ENCODE measurements around the gene PPARA. TPM values are rescaled to one million over a fixed set of nuclear protein-coding genes. Genes with fewer than 3 reads are reported as not detected.

Gene PPARA
- total and polyA plus RNA-seq, 2 donors (not counting 1 experiment from before 2014, with no cell fraction given) = 10.2 to 17.5 TPM

DNA sequence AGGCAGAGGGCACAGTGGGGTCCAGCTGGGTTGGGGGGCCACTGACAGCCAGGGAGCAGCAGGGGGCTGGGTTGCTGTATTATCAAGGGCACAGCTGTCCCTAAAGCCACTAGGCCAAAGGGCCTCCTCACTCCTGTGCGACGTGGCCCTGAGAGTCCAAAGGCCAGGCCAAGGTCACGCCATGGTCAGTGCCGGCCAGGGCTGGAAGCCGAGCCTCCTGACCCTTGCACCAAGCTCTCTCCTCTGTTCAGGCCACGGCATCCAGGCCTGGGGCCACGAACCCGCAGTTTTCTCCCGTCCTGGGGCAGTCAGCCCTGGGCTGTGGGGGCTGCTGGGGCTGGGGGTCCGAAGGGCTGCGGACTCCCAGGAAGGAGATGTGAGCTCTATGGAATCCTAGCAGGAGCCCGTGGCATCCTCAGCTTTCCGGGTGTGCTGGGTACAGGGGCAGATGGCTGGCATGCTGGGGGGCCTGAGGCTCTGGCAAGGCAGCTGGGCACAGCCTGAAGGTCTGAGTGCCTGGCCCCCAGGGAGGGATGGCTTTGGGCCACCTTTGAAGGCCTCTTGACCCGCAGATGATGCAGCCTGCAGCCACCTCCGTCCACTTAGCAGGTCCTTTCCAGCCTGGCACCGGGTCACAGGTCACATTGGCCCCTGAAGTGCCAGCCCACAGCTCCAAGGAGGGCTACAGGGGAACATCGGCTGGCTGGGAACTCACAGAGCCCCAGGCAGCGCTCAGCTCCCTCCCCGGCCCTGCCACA lies 17.3 kb upstream of the PPARA start:
- DNase-seq (ENCODE audit: low read depth in 2 of 2) = no peak
- Histone ChIP-seq H4K20me1 (ENCODE audit: control insufficient read depth, extremely low read depth, insufficient read depth, low read length) (no peaks in the 10 kb centered on the region), H3K36me3 (ENCODE audit: control insufficient read depth, insufficient read depth, low read length) (no peaks in the 10 kb centered on the region), H3K27me3 (ENCODE audit: control insufficient read depth, insufficient read depth, low read length) (no peaks in the 10 kb centered on the region), H3K4me2 (ENCODE audit: extremely low read depth, insufficient read depth, low read length) (no peak overlapping the region), H3K9me3 (ENCODE audit: control insufficient read depth, insufficient read depth, low read depth, low read length) (no peaks in the 10 kb centered on the region), H3K27ac (ENCODE audit: insufficient read depth, low read length) (no peak overlapping the region), H3K79me2 (ENCODE audit: control insufficient read depth, insufficient read depth, low read length) (no peaks in the 10 kb centered on the region), H3K4me1 (ENCODE audit: control insufficient read depth, extremely low read depth, insufficient read depth, low read length) (peaks cover 5% of the 10 kb centered on the region), H3K9ac (ENCODE audit: insufficient read depth, low read length) (no peak overlapping the region), H2AFZ (ENCODE audit: low read length) (no peak overlapping the region), H3K4me3 (replicated peaks in 1 of 4; ENCODE audit: control extremely low read depth in 1 of 4, insufficient read depth in 1 of 4, low read depth in 3 of 4, low read length in 4 of 4) (no peak overlapping the region)
- no peak for TF ChIP-seq EZH2 (IDR thresholded peaks at IDR 0.05; ENCODE audit: low read length, missing control alignments)
- TF ChIP-seq, protein P1, sequence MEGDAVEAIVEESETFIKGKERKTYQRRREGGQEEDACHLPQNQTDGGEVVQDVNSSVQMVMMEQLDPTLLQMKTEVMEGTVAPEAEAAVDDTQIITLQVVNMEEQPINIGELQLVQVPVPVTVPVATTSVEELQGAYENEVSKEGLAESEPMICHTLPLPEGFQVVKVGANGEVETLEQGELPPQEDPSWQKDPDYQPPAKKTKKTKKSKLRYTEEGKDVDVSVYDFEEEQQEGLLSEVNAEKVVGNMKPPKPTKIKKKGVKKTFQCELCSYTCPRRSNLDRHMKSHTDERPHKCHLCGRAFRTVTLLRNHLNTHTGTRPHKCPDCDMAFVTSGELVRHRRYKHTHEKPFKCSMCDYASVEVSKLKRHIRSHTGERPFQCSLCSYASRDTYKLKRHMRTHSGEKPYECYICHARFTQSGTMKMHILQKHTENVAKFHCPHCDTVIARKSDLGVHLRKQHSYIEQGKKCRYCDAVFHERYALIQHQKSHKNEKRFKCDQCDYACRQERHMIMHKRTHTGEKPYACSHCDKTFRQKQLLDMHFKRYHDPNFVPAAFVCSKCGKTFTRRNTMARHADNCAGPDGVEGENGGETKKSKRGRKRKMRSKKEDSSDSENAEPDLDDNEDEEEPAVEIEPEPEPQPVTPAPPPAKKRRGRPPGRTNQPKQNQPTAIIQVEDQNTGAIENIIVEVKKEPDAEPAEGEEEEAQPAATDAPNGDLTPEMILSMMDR (conservative IDR thresholded peaks at IDR 0.05 in 1 of 2, IDR thresholded peaks at IDR 0.05 in 1 of 2; ENCODE audit: low read depth in 1 of 2, low read length in 2 of 2) = no peak

DNA sequence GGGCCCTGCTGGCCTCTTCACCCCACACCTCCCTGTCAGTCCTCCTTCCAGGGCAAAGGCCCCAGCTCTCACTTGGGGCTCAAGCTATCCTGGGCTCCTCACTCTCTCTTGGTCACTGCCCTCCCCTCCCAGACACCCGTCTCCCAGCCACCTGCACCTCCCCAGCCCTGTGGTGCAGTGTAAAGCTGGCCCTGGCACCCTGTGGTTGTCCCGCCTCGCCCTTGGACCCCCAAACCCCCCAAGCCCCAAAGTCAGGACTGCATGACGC lies 16.8 kb upstream of the PPARA start:
- Histone ChIP-seq H3K79me2 (ENCODE audit: control insufficient read depth, insufficient read depth, low read length) (no peaks in the 10 kb centered on the region), H3K27ac (ENCODE audit: insufficient read depth, low read length) (no peak overlapping the region), H4K20me1 (ENCODE audit: control insufficient read depth, extremely low read depth, insufficient read depth, low read length) (no peaks in the 10 kb centered on the region), H3K36me3 (ENCODE audit: control insufficient read depth, insufficient read depth, low read length) (no peaks in the 10 kb centered on the region), H3K4me3 (replicated peaks in 1 of 4; ENCODE audit: control extremely low read depth in 1 of 4, insufficient read depth in 1 of 4, low read depth in 3 of 4, low read length in 4 of 4) (no peak overlapping the region), H3K27me3 (ENCODE audit: control insufficient read depth, insufficient read depth, low read length) (no peaks in the 10 kb centered on the region), H3K4me2 (ENCODE audit: extremely low read depth, insufficient read depth, low read length) (no peak overlapping the region), H3K9me3 (ENCODE audit: control insufficient read depth, insufficient read depth, low read depth, low read length) (no peaks in the 10 kb centered on the region), H2AFZ (ENCODE audit: low read length) (no peak overlapping the region), H3K9ac (ENCODE audit: insufficient read depth, low read length) (no peak overlapping the region), H3K4me1 (ENCODE audit: control insufficient read depth, extremely low read depth, insufficient read depth, low read length) (peaks cover 5% of the 10 kb centered on the region)
- DNase-seq (ENCODE audit: low read depth in 2 of 2) = no peak
- TF ChIP-seq, protein P1 (conservative IDR thresholded peaks at IDR 0.05 in 1 of 2, IDR thresholded peaks at IDR 0.05 in 1 of 2; ENCODE audit: low read depth in 1 of 2, low read length in 2 of 2) = no peak
- TF ChIP-seq EZH2 (IDR thresholded peaks at IDR 0.05; ENCODE audit: low read length, missing control alignments) = no peak

DNA sequence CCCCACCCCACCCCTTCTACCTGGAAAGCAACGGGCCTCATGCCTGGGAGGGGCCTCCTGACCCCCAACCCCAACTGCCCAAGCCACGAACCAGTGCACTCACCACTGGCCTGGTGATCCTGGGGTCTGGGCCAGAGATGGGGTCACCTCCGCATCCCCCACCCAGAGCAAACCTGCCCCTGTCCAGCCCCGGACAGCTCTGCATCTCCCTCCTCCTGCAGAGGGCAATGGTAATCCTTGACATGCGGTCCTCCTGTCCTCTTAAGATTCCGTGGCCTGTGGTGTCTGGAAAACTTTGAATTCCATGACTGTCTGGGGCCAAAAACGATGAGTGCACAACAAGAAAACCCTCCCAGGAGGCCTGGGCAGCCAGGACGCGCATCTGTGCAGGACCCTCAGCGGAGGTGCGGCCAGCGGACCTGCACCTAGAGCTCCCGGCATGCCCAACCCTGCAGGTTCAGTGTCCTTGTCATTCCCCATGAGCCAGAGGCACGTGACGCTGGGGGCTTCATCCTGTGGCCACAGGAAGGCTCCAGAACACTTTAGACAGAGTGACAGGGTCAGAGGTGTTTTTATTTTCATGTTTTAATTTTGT lies 16.1 kb upstream of the PPARA start:
- H3K9me3 ChIP-seq (ENCODE audit: control insufficient read depth, insufficient read depth, low read depth, low read length) = no peaks in the 10 kb centered on the region
- TF ChIP-seq, protein P1 (conservative IDR thresholded peaks at IDR 0.05 in 1 of 2, IDR thresholded peaks at IDR 0.05 in 1 of 2; ENCODE audit: low read depth in 1 of 2, low read length in 2 of 2) = no peak
- TF ChIP-seq EZH2 (IDR thresholded peaks at IDR 0.05; ENCODE audit: low read length, missing control alignments) = no peak
- H3K27ac ChIP-seq (ENCODE audit: insufficient read depth, low read length) = no peak overlapping the region
- no peaks in the 10 kb centered on the region for H3K36me3 ChIP-seq (ENCODE audit: control insufficient read depth, insufficient read depth, low read length)
- no peaks in the 10 kb centered on the region for H4K20me1 ChIP-seq (ENCODE audit: control insufficient read depth, extremely low read depth, insufficient read depth, low read length)
- H3K4me2 ChIP-seq (ENCODE audit: extremely low read depth, insufficient read depth, low read length) = no peak overlapping the region
- no peaks in the 10 kb centered on the region for H3K79me2 ChIP-seq (ENCODE audit: control insufficient read depth, insufficient read depth, low read length)
- no peak overlapping the region for H3K9ac ChIP-seq (ENCODE audit: insufficient read depth, low read length)
- no peak overlapping the region for H2AFZ ChIP-seq (ENCODE audit: low read length)
- H3K27me3 ChIP-seq (ENCODE audit: control insufficient read depth, insufficient read depth, low read length) = no peaks in the 10 kb centered on the region
- no peak for DNase-seq (ENCODE audit: low read depth in 2 of 2)
- no peak overlapping the region for H3K4me3 ChIP-seq (replicated peaks in 1 of 4; ENCODE audit: control extremely low read depth in 1 of 4, insufficient read depth in 1 of 4, low read depth in 3 of 4, low read length in 4 of 4)
- peaks cover 5% of the 10 kb centered on the region for H3K4me1 ChIP-seq (ENCODE audit: control insufficient read depth, extremely low read depth, insufficient read depth, low read length)

Measured in fibroblast of lung (primary cell).